Inferior parietal cortex (tissue), 1 donor: ENCODE measurements around the gene CAMSAP1.

Source experiments
- DNase-seq: peaks from one replicate; pipeline ENCODE4 v3.0.0-alpha.2; 2016; ENCODE audit errors: extremely low spot score

CAMSAP1 gene

DNA sequence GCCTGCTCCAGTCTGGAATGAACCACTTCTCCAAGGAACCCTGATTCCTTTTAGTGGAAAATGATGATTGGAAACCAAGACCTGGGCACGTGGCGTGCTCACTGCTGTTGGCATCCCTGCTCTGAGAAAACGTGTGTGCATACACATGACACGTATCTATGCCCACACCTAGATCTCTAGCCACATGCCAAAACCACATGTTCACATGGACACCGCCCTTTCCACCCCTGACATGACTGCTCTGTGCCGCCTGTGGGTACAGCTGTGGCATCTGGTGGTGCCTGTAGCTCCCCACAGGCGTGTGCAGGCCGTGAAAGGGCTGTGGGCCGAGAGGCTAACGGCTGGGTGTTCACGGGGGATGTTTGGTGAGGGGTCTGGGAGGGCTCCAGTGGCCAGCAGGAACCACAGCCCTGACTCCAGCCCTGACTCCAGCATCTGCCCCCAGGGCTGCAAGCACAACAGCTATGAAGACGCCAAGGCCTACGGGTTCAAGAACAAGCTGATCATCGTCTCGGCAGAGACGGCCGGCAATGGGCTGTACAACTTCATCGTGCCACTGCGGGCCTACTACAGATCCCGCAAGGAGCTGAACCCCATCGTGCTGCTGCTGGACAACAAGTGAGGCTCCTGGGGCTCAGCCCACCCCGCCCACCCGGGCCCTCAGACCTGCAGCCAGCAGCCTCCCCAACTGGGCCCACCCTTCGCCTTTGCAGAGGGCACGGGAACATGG is 130.3 kb downstream of the CAMSAP1 start:
- no peak for DNase-seq

DNA sequence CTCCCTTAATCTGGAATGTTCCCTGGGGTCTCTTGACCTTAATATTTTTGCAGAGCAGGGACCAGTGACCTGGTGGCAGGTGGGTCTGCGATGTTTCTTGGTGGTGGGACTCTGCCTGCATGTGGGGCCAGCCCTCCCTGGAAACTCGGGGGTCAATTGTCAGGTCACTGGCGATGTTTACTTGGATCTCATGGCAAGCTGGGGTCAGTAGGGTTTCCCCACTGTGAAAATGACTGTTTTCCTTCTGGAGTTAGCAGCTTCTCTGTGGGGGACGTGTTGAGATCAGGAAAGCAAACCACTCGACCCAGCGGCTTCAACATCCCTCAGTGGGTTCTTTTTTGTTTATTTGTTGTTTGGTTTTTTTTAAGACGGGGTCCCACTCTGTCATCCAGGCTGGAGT is 131.4 kb downstream of the CAMSAP1 start:
- DNase-seq: no peak

DNA sequence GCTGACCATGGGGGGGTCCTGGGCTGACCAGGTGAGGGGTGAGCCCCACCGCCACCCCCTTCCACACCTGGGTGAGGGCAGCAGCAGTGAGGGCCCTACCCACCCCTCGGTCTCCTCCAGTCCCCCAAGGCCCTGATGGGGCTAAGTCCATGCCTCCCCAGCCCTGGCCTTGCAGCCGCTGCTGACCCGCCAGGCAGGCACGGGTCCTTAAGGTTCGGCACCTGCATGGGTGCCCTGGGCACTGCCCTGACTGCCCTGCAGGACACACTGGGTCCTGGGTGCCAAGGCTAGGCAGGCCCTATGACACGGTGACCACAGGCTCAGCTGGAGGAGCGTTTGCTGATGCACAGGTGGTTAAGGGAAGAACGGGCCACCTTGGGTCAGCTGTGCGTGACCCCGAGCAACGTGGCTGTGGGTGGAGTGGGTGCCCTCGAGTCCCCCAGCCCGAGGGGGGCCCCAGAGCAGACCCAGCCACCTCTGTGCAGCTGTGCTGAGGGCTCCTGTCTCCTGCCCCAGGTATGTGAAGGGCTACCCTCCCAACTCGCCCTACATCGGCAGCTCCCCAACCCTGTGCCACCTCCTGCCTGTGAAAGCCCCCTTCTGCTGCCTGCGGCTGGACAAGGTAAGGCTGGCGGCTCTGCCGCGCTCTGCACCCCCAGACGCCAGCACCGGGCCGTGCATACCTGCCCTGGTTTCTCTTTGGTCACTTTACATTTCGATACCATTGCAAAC is 132.4 kb downstream of the CAMSAP1 start:
- no peak for DNase-seq

DNA sequence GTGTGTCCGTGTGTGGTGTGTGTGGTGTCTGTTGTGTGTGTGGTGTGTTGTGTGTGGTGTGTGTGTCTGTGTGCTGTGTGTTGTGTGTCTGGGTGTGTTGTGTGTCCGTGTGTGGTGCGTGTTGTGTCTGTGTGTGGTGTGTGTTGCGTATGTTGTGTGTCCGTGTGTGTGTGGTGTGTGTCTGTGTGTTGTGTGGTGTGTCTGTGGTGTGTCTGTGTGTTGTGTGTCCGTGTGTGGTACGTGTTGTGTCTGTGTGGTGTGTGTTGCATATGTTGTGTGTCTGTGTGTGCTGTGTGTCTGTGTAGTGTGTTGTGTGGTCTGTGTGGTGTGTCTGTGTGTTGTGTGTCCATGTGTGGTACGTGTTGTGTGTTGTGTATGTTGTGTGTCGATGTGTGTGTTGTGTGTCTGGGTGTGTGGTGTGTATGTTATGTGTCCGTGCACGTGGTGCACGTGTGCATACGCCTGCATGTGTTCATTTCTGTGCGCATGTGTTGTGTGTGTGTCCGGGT is 133.1 kb downstream of the CAMSAP1 start:
- no peak for DNase-seq

DNA sequence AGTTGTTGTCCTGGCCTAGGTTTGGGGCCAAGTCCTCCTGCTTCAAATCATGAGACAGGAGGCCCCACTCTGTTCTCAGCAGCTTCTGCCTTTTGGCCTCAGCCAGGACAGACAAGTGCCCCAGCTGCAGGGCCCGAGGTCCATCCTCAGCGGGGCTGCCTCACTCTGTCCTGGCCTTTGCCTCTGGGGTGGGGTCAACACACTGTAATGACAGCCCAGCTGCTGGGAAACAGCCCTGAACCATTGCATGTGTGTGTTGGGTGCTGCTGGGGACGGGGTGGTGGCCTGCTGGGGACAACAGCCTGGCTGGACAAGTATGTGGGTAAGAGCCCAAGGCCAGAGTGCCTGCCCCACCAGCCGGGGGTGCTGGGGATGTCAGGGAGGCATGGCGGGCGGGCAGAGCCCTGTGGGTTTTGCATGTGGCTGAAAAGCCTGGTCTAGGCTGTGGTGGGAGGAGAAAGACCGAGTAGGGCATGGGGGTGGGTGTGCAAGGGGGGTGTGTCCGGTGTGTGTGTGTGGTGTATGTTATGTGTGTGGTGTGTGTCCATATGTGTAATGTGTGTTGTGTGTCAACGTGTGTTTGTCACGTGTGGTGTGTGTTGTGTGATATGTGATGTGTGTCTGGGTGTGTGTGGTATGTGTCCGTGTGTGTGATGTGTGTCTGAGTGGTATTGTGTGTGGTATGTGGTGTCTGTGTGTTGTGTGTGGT is 133.7 kb downstream of the CAMSAP1 start:
- no peak for DNase-seq

DNA sequence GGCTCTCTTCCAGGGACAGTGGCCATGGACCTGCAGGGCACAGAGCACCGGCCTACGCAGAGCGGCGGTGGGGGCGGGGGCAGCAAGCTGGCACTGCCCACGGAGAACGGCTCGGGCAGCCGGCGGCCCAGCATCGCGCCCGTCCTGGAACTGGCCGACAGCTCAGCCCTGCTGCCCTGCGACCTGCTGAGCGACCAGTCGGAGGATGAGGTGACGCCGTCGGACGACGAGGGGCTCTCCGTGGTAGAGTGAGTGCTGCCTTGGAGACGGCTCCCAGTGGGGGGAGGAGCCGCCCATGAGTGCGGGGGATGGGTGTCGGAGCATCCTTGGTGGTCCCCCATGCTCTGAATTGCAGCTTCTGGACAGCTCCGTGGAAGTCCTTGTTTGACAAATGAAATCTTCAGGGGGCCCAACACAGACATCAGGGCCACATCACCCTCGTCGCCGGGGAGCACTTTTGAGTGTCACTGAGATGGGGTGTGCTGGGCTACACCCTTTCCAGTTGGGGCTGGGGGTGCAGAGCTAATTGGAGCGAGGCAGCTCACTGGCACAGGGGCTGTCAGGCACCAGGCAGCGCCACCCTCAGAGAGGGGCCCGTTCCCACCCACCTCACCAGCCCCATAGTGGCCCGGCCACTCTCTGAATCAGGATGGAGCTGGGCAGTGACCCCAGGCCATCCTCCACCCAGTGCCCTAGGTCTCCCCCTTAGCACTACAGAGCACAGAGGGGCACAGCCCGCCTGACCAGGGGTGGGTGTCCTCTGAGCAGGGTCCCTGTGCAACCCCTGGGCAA is 134.4 kb downstream of the CAMSAP1 start:
- no peak for DNase-seq

DNA sequence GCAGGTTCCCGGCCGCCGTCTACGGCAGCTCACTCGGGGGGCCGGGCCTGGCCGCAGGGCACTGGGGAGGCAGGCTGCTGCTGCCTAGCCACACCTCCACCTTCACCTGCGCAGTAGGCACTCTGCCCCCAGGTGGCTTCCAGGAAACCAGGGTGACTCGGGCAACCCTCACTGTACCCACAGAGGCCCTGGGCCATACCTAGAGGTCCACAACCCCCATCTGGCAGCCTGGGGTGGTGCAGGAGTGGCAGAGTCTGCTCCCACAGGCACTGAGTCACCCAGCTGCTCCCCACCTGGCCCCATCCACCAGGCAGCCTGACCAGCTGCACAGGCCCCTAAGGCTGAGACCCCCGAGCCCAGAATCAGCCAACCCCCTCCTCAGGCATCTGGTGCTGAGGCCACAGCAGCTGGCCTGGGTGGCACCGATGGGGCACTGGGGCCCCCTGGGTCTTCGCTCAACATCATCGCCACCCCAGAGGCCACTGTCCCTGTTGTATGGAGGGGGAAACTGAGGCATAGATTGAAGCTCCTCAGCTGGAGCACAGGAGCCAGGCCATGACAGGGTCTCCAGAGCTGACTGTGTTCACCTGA is 135.2 kb downstream of the CAMSAP1 start:
- DNase-seq: no peak

DNA sequence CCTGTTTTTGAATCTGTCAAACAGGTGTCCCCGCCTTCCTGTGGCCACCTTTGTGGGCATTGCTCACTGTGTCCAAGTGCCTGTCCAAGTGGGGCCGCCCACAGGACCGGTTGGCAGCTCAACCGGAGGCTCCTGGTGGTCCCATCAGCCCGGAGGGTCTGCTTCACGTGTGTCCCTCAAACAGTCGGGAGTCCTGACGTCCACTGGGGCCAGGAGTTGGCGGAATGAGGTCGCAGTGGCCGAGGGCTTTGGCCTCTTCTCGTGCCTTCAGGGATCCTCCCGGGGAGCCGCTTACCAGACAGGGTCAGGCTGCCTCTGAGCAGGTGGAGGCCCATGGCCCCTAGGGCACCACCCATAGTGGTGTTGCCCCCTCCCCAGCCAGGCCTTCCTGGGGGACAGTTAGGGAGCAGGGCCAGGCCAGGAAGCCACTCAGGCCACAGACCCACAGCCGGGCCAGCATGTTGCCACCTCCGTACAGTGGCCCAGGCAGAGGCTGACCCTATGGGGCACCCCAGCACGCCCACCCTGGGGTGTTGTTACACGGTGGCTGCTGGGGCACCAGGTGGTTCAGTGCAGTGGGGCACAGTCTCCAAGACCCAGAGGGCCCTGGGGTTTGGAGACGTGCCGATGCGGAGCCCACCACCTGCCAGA is 135.8 kb downstream of the CAMSAP1 start:
- no peak for DNase-seq

DNA sequence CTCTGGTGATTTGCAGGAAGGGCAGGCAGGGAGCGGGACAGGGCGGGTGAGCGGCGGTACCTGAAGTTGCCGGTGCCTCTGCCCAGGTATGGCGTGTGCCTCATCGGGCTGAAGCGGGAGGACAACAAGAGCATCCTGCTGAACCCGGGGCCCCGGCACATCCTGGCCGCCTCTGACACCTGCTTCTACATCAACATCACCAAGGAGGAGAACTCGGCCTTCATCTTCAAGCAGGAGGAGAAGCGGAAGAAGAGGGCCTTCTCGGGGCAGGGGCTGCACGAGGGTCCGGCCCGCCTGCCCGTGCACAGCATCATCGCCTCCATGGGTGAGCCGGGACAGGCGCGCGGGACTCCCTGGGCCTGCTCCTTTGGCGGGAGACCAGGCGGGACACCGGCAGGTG is 136.6 kb downstream of the CAMSAP1 start:
- DNase-seq: no peak

DNA sequence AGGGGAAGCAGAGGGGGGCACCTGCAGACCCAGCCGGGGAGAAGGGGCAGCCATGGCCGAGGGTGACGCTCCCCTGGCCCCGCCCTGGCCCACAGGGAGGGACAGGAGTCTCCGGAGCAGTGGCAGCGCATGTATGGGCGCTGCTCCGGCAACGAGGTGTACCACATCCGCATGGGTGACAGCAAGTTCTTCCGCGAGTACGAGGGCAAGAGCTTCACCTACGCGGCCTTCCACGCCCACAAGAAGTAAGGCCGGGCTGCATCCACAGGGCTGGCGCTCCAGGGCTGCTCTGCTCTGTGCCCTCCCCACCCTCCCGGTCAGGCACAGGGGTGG is 137.2 kb downstream of the CAMSAP1 start:
- DNase-seq: no peak

DNA sequence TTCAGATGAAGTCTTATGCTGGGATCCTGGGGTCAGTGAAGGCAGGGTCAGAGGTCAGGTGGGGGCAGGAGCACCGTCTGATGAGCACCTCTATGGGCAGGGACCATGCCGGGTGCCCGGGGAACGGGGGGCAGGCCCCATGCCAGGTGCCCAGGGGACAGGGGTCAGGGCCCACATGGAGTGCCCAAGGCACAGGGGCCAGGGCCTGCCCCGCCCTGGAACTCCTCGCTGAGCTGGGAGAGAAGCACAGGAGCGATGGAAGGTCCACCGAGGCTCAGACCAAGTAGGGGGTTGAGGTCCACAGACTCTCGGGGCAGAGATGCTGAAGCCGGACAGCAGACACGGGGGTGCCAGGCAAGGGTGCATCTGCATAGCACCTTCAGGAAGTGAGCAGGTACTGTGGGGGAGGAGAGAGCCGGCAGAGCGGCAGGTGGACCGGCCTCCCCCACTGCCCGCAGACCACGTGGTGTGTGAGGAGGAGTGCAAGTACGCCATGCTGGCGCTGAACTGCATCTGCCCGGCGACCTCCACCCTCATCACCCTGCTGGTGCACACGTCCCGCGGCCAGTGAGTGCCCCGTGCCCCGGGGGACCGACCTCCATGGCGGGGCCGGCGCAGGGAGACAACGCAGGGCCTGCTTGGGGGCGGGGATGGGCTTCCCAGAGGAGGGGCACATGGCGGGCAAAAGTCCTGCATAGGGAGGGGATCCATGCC is 137.7 kb downstream of the CAMSAP1 start:
- no peak for DNase-seq

DNA sequence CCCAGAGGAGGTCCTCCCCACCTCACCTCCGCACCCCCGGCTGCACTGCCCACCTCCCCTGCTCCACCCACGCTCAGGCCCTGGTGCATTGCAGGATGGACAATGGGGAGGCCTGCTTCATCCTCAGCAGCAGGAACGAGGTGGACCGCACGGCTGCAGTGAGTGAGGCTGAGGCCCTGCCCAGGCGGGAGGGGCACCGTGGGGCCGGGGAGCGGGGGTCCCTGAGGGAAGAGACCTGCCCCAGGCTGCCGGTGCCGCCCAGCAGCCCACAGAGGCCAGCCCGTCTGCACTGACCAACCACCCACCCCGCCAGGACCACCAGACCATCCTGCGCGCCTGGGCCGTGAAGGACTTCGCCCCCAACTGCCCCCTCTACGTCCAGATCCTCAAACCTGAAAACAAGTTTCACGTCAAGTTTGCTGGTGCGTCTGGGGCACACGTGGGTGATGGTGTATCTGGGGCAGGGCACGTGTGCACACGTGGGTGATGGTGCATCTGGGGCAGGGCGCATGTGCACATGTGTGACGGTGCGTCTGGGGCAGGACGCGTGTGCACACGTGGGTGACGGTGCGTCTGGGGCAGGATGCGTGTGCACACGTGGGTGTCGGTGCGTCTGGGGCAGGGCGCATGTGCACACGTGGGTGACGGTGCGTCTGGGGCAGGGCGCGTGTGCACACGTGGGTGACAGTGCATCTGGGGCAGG is 138.7 kb downstream of the CAMSAP1 start:
- no peak for DNase-seq

DNA sequence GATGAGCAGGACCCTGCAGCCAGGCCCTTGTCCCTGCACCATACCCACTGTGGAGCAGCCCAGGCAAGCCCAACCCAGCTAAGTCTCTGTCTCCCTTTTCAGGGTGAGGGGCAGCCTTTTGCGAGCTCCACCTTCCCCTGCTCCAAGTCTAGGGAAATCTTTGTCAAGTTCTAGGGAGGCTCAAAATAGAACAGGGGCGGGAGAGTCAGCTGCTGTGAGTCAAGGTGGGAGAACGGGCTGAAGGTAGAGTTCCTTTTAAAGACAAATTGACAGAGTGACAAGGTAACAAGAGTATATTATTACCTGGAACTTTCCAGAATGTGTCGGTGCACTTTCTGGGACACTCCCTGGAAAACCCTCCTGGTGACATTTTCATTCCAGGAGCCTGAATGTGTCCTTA is 140.6 kb downstream of the CAMSAP1 start:
- DNase-seq: no peak

DNA sequence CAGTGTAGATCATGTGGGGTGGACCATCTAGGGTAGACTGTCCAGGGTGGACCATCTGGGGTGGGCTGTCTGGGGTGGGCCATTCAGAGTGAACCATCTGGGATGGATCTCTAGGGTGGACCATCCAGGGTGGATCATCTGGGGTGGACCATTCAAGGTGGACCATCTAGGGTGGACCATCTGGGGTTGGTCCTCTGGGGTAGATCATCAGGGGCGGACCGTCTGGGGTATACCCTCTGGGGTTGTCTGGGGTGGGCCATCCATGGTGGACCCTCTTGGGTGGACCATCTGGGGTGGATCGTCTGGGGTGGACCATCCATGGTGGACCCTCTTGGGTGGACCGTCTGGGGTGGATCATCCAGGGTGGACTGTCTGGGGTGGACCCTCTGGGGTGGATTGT is 141.1 kb downstream of the CAMSAP1 start:
- DNase-seq: no peak

DNA sequence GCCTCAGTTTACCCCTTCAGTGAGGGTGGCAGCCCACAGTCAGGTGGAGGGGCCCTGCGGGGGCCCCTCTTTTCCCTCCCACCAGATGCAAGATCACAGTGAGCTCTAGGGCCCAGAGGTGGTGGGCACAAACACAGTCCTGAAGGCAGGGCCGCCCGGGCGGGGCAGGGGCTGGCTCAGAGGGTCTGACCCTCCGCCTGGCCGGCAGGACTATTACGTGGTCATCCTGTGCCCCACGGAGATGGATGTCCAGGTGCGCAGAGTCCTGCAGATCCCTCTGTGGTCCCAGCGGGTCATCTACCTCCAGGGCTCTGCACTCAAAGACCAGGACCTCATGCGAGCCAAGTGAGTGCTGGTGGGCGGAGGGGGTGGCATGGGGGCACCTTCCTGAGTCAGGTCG is 141.9 kb downstream of the CAMSAP1 start:
- no peak for DNase-seq

DNA sequence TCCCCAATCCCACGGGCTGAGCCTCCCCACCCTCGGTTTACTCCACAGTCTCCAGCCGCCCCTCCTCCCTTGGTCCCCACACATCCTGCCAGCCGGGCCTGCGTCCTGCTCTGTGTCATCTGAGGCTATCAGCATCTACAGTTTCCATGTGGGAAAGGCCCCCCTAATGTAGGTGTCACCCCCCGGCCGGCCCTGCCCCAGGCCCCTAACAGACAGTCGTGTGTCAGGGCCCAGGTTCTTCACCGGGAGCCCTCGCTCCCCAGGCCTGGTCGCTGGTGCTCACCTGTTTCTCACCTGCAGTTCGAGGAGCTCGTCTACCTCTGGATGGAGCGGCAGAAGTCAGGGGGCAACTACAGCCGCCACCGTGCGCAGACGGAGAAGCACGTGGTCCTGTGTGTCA is 142.6 kb downstream of the CAMSAP1 start:
- no peak for DNase-seq

DNA sequence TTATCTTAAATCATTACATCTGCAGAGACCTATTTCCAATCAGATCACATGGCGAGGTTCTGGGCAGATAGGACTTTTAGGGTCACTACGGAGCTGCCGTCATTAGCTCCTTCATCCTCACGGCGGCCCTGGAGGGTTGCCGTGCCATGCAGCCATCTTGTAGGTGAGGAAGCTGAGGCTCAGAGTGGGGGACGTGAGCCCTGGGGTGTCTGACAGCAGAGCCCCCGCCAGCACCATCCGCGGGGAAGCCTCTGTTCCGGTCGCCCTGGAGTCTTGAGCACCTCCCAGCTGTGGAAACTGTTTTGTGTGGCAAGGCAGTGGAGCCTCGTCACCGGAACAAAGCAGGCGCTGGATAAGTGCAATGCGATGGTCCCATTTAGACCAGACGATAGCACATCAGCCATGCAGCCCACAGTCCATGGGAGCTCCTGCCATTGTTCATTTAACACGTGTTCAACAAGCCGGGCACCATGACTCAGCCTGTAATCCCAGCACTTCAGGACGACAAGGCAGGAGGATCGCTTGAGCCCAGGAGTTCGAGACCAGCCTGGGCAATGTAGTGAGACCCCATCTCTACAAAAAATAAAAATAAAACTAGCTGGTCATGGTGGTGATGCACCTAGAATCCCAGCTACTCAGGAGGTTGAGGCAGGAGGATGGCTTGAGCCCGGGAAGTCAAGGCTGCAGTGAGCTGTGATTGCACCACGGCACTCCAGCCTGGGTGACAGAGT is 143.5 kb downstream of the CAMSAP1 start:
- no peak for DNase-seq

DNA sequence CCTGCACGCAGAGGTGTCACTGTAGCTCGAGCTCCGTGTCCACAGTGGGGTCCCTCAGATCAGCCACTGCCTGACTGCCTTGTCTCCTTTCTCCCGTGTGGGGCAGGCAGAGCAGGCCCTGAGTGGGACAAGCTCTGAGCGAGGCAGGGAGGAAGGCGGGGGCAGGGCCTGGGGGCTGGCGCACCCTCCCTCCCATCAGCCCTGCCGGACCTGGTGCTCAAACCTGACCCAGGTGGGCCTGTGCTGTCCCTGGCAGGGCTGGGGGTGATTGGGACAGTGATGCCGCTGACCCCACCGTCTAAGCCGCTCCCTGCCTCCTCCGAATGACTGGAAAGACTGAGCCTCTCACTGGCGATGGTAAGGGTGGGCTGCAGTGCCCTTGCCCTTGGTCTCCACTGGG is 144.4 kb downstream of the CAMSAP1 start:
- no peak for DNase-seq

DNA sequence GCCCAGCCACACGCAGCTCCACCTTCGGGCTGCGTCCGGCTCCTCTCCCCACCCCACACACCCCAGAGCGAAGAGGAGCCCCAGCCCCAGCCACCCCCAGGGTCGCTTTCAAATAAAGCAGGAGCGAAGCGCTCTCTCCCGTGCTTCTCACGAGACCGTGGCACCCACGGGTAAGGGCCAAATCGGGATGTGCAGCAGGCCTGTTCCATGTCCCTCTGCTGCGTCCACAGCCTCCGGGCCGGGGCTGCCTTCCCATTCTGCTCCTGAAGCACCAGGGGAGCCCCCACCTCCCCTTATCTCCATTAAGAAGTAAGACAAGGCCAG is 145.5 kb downstream of the CAMSAP1 start:
- no peak for DNase-seq
